ENCODE data around the gene TNPO2. TPM values are rescaled to one million over a fixed set of nuclear protein-coding genes. Genes with fewer than 3 reads are reported as not detected.

TNPO2 gene
- total and polyA plus RNA-seq, 2 of the 13 experiments (the other 11 are each of a cell fraction or from before 2014, with no cell fraction given), result 31.7 to 61.0 TPM

DNA sequence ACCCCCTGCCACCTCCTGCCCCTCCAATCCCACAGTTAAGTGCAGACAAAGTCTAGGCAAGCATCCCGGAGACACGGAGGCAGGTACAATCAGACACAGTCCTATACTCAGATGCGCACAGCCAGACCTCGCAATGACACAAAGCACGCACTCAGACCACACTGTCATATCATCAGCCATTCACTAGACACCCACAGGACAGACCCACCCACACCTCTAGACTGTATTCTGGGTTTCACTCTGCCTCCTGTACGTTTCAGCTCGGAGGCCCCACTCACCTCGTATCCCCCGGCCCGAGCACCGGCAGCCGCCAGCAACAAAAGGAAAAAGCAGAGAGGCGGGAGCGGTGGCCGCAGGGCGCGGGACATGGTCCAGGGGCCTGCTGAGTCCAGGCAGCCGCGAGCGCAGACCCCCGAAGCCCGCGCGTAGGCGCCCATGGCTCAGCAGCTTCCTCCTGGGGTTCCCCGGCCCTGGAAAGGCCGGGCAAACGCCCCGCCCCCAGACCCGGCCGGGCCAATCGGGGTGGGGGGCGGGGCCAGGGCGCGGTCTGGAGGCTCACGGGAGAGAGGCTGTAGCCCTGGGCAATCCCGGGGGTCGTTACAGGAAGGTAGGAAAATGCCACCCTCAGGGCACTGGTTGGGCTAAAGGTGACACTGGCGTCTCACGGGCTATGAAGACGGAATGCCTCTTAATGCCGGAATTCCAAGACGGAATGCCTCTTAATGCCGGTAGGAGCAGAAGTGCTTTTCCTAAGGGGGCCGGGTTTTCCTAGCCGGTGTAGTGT lies 57.3 kb downstream of the TNPO2 start, which contains the start of the genes MAN2B1 and WDR83 (continued):
- TF ChIP-seq HOXD1 (CRISPR knock-in tag; IDR thresholded peaks at IDR 0.05) (peak; percentile 32; the same call in 1 of the 2 replicates), ZNF264 (CRISPR knock-in tag; IDR thresholded peaks at IDR 0.05) (no peak), EEA1 (CRISPR knock-in tag; IDR thresholded peaks at IDR 0.05; ENCODE audit: borderline replicate concordance) (no peak), CREM (IDR thresholded peaks at IDR 0.05) (no peak), CREM (CRISPR knock-in tag; IDR thresholded peaks at IDR 0.05) (no peak), GZF1 (CRISPR knock-in tag; IDR thresholded peaks at IDR 0.05) (no peak), ZNF121 (CRISPR knock-in tag; IDR thresholded peaks at IDR 0.05) (no peak), TP53 (CRISPR knock-in tag; conservative IDR thresholded peaks at IDR 0.05) (no peak), HMGA1 (CRISPR knock-in tag; conservative IDR thresholded peaks at IDR 0.05) (no peak), NBN (conservative IDR thresholded peaks at IDR 0.05) (no peak), ZNF101 (CRISPR knock-in tag; IDR thresholded peaks at IDR 0.05; ENCODE audit: borderline replicate concordance, low read depth) (no peak), HNRNPLL (IDR thresholded peaks at IDR 0.05; ENCODE audit: low read depth, low read length, poor library complexity, severe bottlenecking) (peak; percentile 28), ZBTB34 (CRISPR knock-in tag; IDR thresholded peaks at IDR 0.05) (no peak), DNMT3B (CRISPR knock-in tag; conservative IDR thresholded peaks at IDR 0.05) (no peak), SATB2 (CRISPR knock-in tag; IDR thresholded peaks at IDR 0.05) (no peak), ZSCAN29 (CRISPR knock-in tag; conservative IDR thresholded peaks at IDR 0.05) (no peak), ZNF24 (IDR thresholded peaks at IDR 0.05) (no peak), PRDM15 (CRISPR knock-in tag; IDR thresholded peaks at IDR 0.05) (no peak), SSRP1 (CRISPR knock-in tag; IDR thresholded peaks at IDR 0.05) (no peak), ZNF138 (CRISPR knock-in tag; IDR thresholded peaks at IDR 0.05; ENCODE audit: low read depth) (no peak), TOPORS (CRISPR knock-in tag; IDR thresholded peaks at IDR 0.05) (no peak), SAP130 (CRISPR knock-in tag; IDR thresholded peaks at IDR 0.05; ENCODE audit: low read depth) (peak; percentile 84)
- TF ChIP-seq, protein P1, sequence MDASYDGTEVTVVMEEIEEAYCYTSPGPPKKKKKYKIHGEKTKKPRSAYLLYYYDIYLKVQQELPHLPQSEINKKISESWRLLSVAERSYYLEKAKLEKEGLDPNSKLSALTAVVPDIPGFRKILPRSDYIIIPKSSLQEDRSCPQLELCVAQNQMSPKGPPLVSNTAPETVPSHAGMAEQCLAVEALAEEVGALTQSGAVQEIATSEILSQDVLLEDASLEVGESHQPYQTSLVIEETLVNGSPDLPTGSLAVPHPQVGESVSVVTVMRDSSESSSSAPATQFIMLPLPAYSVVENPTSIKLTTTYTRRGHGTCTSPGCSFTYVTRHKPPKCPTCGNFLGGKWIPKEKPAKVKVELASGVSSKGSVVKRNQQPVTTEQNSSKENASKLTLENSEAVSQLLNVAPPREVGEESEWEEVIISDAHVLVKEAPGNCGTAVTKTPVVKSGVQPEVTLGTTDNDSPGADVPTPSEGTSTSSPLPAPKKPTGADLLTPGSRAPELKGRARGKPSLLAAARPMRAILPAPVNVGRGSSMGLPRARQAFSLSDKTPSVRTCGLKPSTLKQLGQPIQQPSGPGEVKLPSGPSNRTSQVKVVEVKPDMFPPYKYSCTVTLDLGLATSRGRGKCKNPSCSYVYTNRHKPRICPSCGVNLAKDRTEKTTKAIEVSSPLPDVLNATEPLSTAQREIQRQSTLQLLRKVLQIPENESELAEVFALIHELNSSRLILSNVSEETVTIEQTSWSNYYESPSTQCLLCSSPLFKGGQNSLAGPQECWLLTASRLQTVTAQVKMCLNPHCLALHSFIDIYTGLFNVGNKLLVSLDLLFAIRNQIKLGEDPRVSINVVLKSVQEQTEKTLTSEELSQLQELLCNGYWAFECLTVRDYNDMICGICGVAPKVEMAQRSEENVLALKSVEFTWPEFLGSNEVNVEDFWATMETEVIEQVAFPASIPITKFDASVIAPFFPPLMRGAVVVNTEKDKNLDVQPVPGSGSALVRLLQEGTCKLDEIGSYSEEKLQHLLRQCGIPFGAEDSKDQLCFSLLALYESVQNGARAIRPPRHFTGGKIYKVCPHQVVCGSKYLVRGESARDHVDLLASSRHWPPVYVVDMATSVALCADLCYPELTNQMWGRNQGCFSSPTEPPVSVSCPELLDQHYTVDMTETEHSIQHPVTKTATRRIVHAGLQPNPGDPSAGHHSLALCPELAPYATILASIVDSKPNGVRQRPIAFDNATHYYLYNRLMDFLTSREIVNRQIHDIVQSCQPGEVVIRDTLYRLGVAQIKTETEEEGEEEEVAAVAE (CRISPR knock-in tag; IDR thresholded peaks at IDR 0.05; ENCODE audit: borderline replicate concordance), result 0 out of 2 replicates have a peak, but pooled peaks have one; percentile 61
